HCT116 (cell line): Measurements from ENCODE around the gene COBL. TPM values are rescaled to one million over a fixed set of nuclear protein-coding genes. Genes with fewer than 3 reads are reported as not detected.

ENCODE experiments used
- ATAC-seq: fragments of 200-7000 bp; cut with Tn5 transposase; 2 replicates; pipeline ENCODE4 v1.9.1; 2020; ENCODE audit warnings: mild to moderate bottlenecking, moderate library complexity
- BruUV-seq: library from RNA; stranded (reverse); fragments of 400-500 nt; replicated peaks from 2 replicates; lab custom pipeline; 2021; lab: Mats Ljungman, UMichigan
- CTCF ChIA-PET: fragments of 300-600 bp; sonication (Branson Sonifier 250); formaldehyde crosslinking; loops from one replicate; lab custom pipeline; 2021; ENCODE audit warnings: antibody characterized with exemption; lab: Charles Lee
- POLR2A ChIA-PET: fragments of 300-600, 350-600 bp; sonication (Branson Sonifier 250); formaldehyde crosslinking; loops from one replicate; lab custom pipeline; 2021; ENCODE audit warnings: antibody characterized with exemption; lab: Charles Lee
- RAD21 ChIA-PET, 2 experiments: fragments of 300-600 bp; sonication (Branson Sonifier 250); formaldehyde crosslinking; loops; one replicate each; lab custom pipeline; 2023; ENCODE audit warnings: low total read pairs in 2 of 2; ENCODE audit not compliant: uncharacterized antibody in 2 of 2, unreplicated experiment in 2 of 2, low non-redundant PET in 1 of 2; lab: Charles Lee
- DNase-seq: peaks from one replicate; pipeline ENCODE4 v3.0.0-alpha.2; 2010; ENCODE audit warnings: low read depth, low spot score
- H2AFZ ChIP-seq: fragments of 200-600 bp; shearing (Covaris generic), sonication (generic); 2 replicates; pipeline ENCODE4 v1.6.1; 2017; ENCODE audit warnings: low read depth, mixed run types, mixed read lengths, antibody characterized with exemption, low read length; ENCODE audit not compliant: poor library complexity, severe bottlenecking
- H3K27ac ChIP-seq: 2 replicates; pipeline ENCODE4 v1.5.1; 2012; ENCODE audit warnings: low read depth, low read length
- H3K27me3 ChIP-seq: fragments of 200-600 bp; sonication (generic); 2 replicates; pipeline ENCODE4 v1.6.1; 2016; ENCODE audit warnings: mixed run types, low read length, mixed read lengths; ENCODE audit not compliant: insufficient read depth
- H3K36me3 ChIP-seq, 2 experiments: fragments of 200-500 bp in 1 of 2; fragments of 200-600 bp in 1 of 2; sonication (Bioruptor generic) in 1 of 2; sonication (generic) in 1 of 2; 2 replicates each; pipeline versions ENCODE4 v1.5.1 to v1.6.1; 2014 to 2016; ENCODE audit warnings: low read length in 2 of 2, inconsistent platforms in 1 of 2, mixed read lengths in 1 of 2, mixed run types in 1 of 2; ENCODE audit not compliant: insufficient read depth in 2 of 2, control insufficient read depth in 1 of 2
- H3K4me1 ChIP-seq, 2 experiments: fragments of 200-600 bp in 1 of 2; sonication (generic) in 1 of 2; 2 replicates each; pipeline versions ENCODE4 v1.5.1 to v1.6.1; 2012 to 2017; ENCODE audit warnings: low read length in 2 of 2, inconsistent platforms in 1 of 2, mild to moderate bottlenecking in 1 of 2, mixed read lengths in 1 of 2, mixed run types in 1 of 2, moderate library complexity in 1 of 2; ENCODE audit not compliant: insufficient read depth in 2 of 2, control insufficient read depth in 1 of 2
- H3K4me2 ChIP-seq: fragments of 200-600 bp; sonication (generic); 2 replicates; pipeline ENCODE4 v1.6.1; 2017; ENCODE audit warnings: mixed run types, low read length, mixed read lengths
- H3K4me3 ChIP-seq, 2 experiments: fragments of 200-600 bp in 1 of 2; sonication (generic) in 1 of 2; replicated peaks in 1 of 2; 2 replicates each; pipeline ENCODE4 v1.5.1; 2011 to 2016; ENCODE audit warnings: low read length in 2 of 2, control low read depth in 1 of 2, low read depth in 1 of 2, mild to moderate bottlenecking in 1 of 2, mixed read lengths in 1 of 2, mixed run types in 1 of 2
- H3K79me2 ChIP-seq: fragments of 200-600 bp; sonication (generic); 2 replicates; pipeline ENCODE4 v1.6.1; 2017; ENCODE audit warnings: mild to moderate bottlenecking, mixed run types, low read length, moderate library complexity, mixed read lengths; ENCODE audit not compliant: insufficient read depth
- H3K9ac ChIP-seq: fragments of 200-600 bp; sonication (generic); 2 replicates; pipeline ENCODE4 v1.6.1; 2016; ENCODE audit warnings: low read length, mixed read lengths
- H3K9me2 ChIP-seq: fragments of 200-600 bp; sonication (generic), shearing (Covaris generic); 2 replicates; pipeline ENCODE4 v1.6.1; 2017; ENCODE audit warnings: mixed run types, mild to moderate bottlenecking, moderate library complexity; ENCODE audit not compliant: insufficient read depth
- H3K9me3 ChIP-seq, 2 experiments: fragments of 200-500 bp in 1 of 2; fragments of 200-600 bp in 1 of 2; sonication (Bioruptor generic) in 1 of 2; sonication (generic) in 1 of 2; 2 replicates each; pipeline ENCODE4 v1.6.1; 2014 to 2017; ENCODE audit warnings: low read length in 2 of 2, mixed read lengths in 2 of 2, inconsistent platforms in 1 of 2, low read depth in 1 of 2, mild to moderate bottlenecking in 1 of 2, mixed run types in 1 of 2, moderate library complexity in 1 of 2; ENCODE audit not compliant: control insufficient read depth in 1 of 2, insufficient read depth in 1 of 2
- H4K20me1 ChIP-seq: fragments of 200-600 bp; sonication (generic), shearing (Covaris generic); 2 replicates; pipeline ENCODE4 v1.6.1; 2017; ENCODE audit warnings: mixed run types, mild to moderate bottlenecking, moderate library complexity; ENCODE audit not compliant: insufficient read depth
- CBX3 ChIP-seq: IDR thresholded peaks from 2 replicates; pipeline ENCODE4 v1.6.1; 2012; ENCODE audit warnings: low read depth
- CEBPB ChIP-seq: IDR thresholded peaks from 2 replicates; pipeline ENCODE4 v1.6.1; 2012; ENCODE audit warnings: low read depth
- CTCF ChIP-seq, 3 experiments: fragments of 200-600 bp in 1 of 3; sonication (generic) in 1 of 3; IDR thresholded peaks in 2 of 3; conservative IDR thresholded peaks in 1 of 3; 2 replicates each; pipeline ENCODE4 v1.5.1; 2012 to 2017; ENCODE audit warnings: low read depth in 2 of 3, low read length in 2 of 3, antibody characterized with exemption in 1 of 3, borderline replicate concordance in 1 of 3, control low read depth in 1 of 3, mild to moderate bottlenecking in 1 of 3, mixed read lengths in 1 of 3, mixed run types in 1 of 3, moderate library complexity in 1 of 3; ENCODE audit not compliant: insufficient read depth in 1 of 3
- EGR1 ChIP-seq: IDR thresholded peaks from 2 replicates; pipeline ENCODE4 v1.6.1; 2012; ENCODE audit warnings: low read depth
- ELF1 ChIP-seq: IDR thresholded peaks from 2 replicates; pipeline ENCODE4 v1.6.1; 2012; ENCODE audit warnings: low read depth, borderline replicate concordance
- EZH2 ChIP-seq: fragments of 200-600 bp; sonication (generic); IDR thresholded peaks from 2 replicates; pipeline ENCODE4 v1.6.1; 2017; ENCODE audit warnings: antibody characterized with exemption, mixed run types
- EZH2phosphoT487 ChIP-seq: fragments of 200-600 bp; IDR thresholded peaks from 2 replicates; pipeline ENCODE4 v1.6.1; 2018; ENCODE audit warnings: antibody characterized with exemption, borderline replicate concordance
- FOSL1 ChIP-seq: IDR thresholded peaks from 2 replicates; pipeline ENCODE4 v1.6.1; 2012; ENCODE audit warnings: low read depth
- JUND ChIP-seq: IDR thresholded peaks from 2 replicates; pipeline ENCODE4 v1.6.1; 2012
- POLR2A ChIP-seq: IDR thresholded peaks from 2 replicates; pipeline ENCODE4 v1.7.0; 2011; ENCODE audit warnings: borderline replicate concordance; ENCODE audit not compliant: insufficient read depth, insufficient read length; ENCODE audit errors: extremely low read depth
- POLR2AphosphoS5 ChIP-seq: IDR thresholded peaks from 2 replicates; pipeline ENCODE4 v1.6.1; 2011; ENCODE audit warnings: mild to moderate bottlenecking, low read depth, low read length, moderate library complexity
- RAD21 ChIP-seq: IDR thresholded peaks from 2 replicates; pipeline ENCODE4 v1.6.1; 2012; ENCODE audit warnings: low read depth, mild to moderate bottlenecking
- SIN3A ChIP-seq: IDR thresholded peaks from 2 replicates; pipeline ENCODE4 v1.6.1; 2012; ENCODE audit warnings: low read depth
- SP1 ChIP-seq: IDR thresholded peaks from 2 replicates; pipeline ENCODE4 v1.6.1; 2012; ENCODE audit warnings: low read depth
- SRF ChIP-seq: IDR thresholded peaks from 2 replicates; pipeline ENCODE4 v1.6.1; 2012; ENCODE audit warnings: low read depth
- TCF7L2 ChIP-seq: IDR thresholded peaks from 2 replicates; pipeline ENCODE4 v1.7.0; 2011; ENCODE audit warnings: borderline replicate concordance, inconsistent platforms; ENCODE audit not compliant: insufficient read depth, insufficient read length; ENCODE audit errors: extremely low read depth
- YY1 ChIP-seq: IDR thresholded peaks from 2 replicates; pipeline ENCODE4 v1.6.1; 2011; ENCODE audit warnings: low read length, low read depth, moderate library complexity, mild to moderate bottlenecking; ENCODE audit not compliant: insufficient replicate concordance; ENCODE audit errors: extremely low read depth
- ZBTB33 ChIP-seq: IDR thresholded peaks from 2 replicates; pipeline ENCODE4 v1.6.1; 2011; ENCODE audit warnings: mild to moderate bottlenecking, low read length, moderate library complexity; ENCODE audit not compliant: insufficient replicate concordance; ENCODE audit errors: extremely low read depth
- ZFX ChIP-seq: fragments of 450-650 bp; IDR thresholded peaks from 2 replicates; pipeline ENCODE4 v1.6.1; 2017
- ZNF274 ChIP-seq: fragments of 200-500 bp; sonication (Bioruptor generic); IDR thresholded peaks from 2 replicates; pipeline ENCODE4 v1.6.1; 2014; ENCODE audit warnings: mild to moderate bottlenecking, low read depth, low read length, inconsistent platforms
- intact Hi-C: fragments of 100-400 bp; cut with micrococcal nuclease; formaldehyde crosslinking; loops from 2 replicates; pipeline ENCODE4 v1.10.0; 2022
- total RNA-seq: library from RNA; stranded (reverse); gene quantifications from one replicate; pipeline ENCODE4 v1.2.1, GENCODE V29; 2021; ENCODE audit not compliant: unreplicated experiment

Gene COBL
- total RNA-seq, 1 experiment from 2014 or later, result 19.3 TPM

DNA sequence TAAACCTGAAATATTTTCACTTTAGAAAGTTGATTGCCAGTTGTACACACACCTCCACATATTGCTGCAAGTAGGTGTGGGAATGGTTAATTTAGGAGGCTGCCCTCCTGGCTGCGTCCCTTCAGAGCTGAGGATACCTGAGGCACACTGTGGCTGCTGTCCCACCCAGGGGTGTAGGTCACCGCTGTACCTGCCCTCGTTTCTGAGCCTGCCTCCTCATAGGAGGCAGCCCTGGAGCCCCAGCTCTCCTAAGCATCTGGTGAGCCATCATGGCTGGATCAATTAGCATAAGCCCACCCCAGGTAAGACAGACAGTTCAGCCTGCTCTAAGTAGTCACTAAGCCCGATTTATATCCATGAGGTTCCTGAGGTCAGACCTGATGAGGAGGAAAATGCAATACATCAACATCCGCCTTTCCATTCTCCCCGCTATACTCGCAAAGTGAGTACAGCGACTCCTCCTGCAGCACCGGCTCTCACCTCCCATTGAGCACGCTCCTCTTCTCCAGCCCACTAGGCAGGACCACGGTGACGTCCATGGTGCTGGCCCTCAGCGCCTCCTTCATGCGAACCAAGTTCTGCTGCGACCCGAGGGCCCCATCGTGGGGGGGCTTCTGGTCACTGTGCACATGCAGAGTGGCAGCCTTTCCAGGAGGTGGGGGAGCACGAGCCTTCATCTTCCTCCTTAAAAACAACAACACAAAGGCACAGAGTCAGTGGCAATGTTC is 97.2 kb downstream of the COBL start:
- RAD21 ChIA-PET, result no interaction called here

More for the DNA sequence above, 97.2 kb downstream of the COBL start:
- CTCF ChIA-PET, result no interaction called here
- no TSS peak for BruUV-seq
- no peak for ATAC-seq
- H3K9me2 ChIP-seq, result no peaks in the 10 kb centered on the region
- H3K9me3 ChIP-seq, result no peaks in the 10 kb centered on the region
- no peak overlapping the region for H3K27ac ChIP-seq
- no peak overlapping the region for H3K4me2 ChIP-seq
- DNase-seq, result no peak
- H3K27me3 ChIP-seq, result no peaks in the 10 kb centered on the region
- H3K36me3 ChIP-seq, result no peaks in the 10 kb centered on the region
- POLR2A ChIA-PET, result no interaction called here
- H3K4me3 ChIP-seq, result no peak overlapping the region
- no peak for TF ChIP-seq SP1
- no peak for TF ChIP-seq ZNF274
- no peak for TF ChIP-seq EGR1
- no peak for TF ChIP-seq POLR2AphosphoS5
- TF ChIP-seq SIN3A, result no peak
- no peak for TF ChIP-seq EZH2phosphoT487
- TF ChIP-seq TCF7L2, result no peak
- TF ChIP-seq CBX3, result no peak
- TF ChIP-seq FOSL1, result no peak
- TF ChIP-seq ELF1, result no peak
- TF ChIP-seq CEBPB, result no peak
- no peak for TF ChIP-seq RAD21
- no peak for TF ChIP-seq ZBTB33
- TF ChIP-seq YY1, result no peak
- no peak for TF ChIP-seq SRF
- no peak for TF ChIP-seq ZFX
- TF ChIP-seq POLR2A, result no peak
- no peak for TF ChIP-seq CTCF (IDR thresholded peaks at IDR 0.05 in 2 of 3, conservative IDR thresholded peaks at IDR 0.05 in 1 of 3; ENCODE audit: borderline replicate concordance in 1 of 3, insufficient read depth in 1 of 3, low read depth in 2 of 3, low read length in 2 of 3)
- TF ChIP-seq EZH2, result no peak
- TF ChIP-seq JUND, result no peak
- TF ChIP-seq, all 23 proteins: peak for 0
- intact Hi-C loops, result no loop called here
- H4K20me1 ChIP-seq, result no peaks in the 10 kb centered on the region
- H2AFZ ChIP-seq, result no peak overlapping the region
- H3K4me1 ChIP-seq, result no peaks in the 10 kb centered on the region
- no peak overlapping the region for H3K9ac ChIP-seq
- H3K79me2 ChIP-seq, result no peaks in the 10 kb centered on the region
